ENCODE data around the gene GPC6.
A peak's percentile ranks its signal among the peaks of the same experiment; 100 is the strongest.

The GPC6 gene

DNA sequence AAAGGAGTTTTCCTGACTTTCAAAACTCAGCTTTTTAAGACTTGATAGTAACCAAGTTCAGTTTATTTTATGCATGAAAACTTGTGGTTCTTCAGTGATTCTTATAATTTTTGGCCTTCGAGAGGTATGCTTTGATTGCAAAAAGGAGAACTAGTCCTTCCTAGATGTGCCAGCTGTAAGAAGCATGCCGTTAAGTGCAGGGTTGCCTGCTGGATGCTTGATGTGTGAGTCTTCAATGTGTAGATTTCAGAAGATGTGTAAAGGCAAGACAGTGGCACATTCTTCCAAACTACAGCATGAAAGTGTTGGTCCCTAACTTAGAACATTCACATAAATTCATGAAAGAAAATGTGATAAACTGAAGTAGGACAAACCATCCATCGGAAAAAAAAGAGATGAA, 720.4 kb downstream of the GPC6 start:
- no peak for TF ChIP-seq CTCF (conservative IDR thresholded peaks at IDR 0.05)
- no peak overlapping the region for H3K27ac ChIP-seq

DNA sequence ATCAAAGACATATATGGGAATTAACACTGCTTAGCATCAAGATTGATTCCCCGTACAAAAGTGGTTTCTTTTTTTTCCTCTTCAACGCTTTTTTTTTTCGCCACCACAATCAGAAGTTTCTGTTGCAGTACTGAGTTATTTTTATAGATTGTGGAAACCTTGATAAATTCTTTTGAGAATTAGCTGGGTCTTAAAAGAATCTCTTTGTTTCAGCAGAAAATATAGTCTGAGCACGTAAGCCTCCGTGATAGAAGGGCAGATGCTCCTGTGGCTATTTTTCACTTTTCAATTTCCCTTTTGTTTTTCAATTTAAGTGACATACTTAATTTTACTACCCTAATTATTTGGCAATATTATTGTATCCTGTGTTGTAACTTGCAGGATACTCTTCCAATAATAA, 721.0 kb downstream of the GPC6 start:
- H3K27ac ChIP-seq = peak overlapping the region; percentile 41
- TF ChIP-seq CTCF (conservative IDR thresholded peaks at IDR 0.05) = no peak

DNA sequence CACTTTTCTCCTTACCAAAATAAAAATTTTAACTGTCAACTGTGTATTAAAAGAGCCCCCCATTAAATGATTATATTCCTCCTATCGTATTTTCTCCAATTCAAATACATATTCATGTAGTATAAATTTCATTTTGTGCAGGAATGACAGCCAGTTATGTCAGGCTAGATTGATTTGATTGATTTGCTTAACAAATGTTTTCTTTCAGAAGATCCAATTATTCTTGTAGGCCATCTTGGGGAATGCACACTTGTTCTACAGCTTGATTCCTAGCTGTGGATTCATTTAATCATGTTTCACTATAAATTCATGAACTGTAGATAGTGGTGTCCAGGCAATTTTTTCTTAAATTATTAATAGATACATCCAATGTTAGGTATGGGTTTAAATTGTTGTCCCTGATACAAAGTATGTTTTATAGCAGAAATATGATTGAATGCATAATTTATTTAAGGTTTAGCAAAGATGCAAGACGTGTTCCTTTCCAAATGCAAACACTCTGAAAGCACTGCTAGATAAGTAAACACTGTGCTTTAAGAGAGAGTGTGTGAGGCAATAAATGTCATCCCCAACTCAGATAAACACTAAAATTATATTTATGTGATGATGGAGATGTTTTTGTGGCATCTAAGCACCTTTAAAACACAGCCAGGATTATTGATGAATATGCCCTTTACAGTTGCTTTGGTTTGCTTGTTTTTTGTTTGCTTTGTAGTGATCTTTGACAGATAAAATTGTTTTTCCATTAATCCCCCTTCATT, 721.7 kb downstream of the GPC6 start:
- no peak for TF ChIP-seq CTCF (conservative IDR thresholded peaks at IDR 0.05)
- H3K27ac ChIP-seq = peak overlapping the region; percentile 41

GRCh38 chr13:93951108-93951507, 724.5 kb downstream of the GPC6 start:
- no peak overlapping the region for H3K27ac ChIP-seq
- peak; percentile 34 for TF ChIP-seq CTCF (conservative IDR thresholded peaks at IDR 0.05)

DNA sequence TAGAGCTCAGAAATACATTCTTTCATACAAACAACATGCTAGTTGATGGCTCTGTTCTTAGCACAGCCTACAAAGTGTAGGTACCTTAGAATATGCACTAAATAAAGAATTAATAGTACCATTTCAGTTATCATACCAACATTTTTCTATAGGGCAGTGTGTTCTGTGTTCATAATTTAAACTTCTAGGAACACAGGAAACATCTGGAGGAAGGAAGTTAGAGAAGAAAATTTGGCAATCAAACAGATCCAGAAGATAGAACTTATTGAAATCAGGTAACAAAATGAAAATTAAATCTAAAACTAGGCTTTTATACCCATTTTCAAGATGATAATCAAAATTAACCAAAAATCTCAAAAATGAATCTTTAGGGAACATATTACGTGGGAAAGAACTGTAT, 725.3 kb downstream of the GPC6 start:
- no peak for TF ChIP-seq CTCF (conservative IDR thresholded peaks at IDR 0.05)
- no peak overlapping the region for H3K27ac ChIP-seq

GRCh38 chr13:93953841-93954240, 727.2 kb downstream of the GPC6 start:
- no peak overlapping the region for H3K27ac ChIP-seq
- TF ChIP-seq CTCF (conservative IDR thresholded peaks at IDR 0.05) = no peak

DNA sequence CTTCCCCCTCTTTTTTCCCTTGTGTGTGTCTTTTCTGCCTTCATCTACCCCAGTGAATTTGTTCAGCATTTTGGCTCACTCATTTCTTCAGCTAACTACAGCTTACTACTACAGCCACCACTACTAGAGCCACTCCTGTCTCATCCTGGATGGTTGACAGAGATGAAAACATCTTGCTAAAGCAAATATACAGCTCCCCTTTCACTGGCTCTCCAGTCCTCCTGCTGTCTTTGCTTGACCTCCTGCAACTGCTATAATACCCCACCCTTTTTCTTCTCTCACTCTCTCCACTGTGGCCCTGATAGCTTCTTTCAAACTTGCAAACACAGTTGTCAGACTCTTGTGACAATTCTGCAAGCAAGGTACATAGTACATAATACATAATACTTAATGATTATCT, 729.3 kb downstream of the GPC6 start:
- H3K27ac ChIP-seq = no peak overlapping the region
- no peak for TF ChIP-seq CTCF (conservative IDR thresholded peaks at IDR 0.05)
